Sigmoid colon (tissue), 7 donors: ENCODE measurements around the gene AATF. TPM values are rescaled to one million over a fixed set of nuclear protein-coding genes. Genes with fewer than 3 reads are reported as not detected.

Experiments used
- DNase-seq: peaks from one replicate; pipeline ENCODE4 v3.0.0-alpha.2; 2019
- H3K27ac ChIP-seq, 4 donors: fragments of 200-600 bp; sonication (generic); one replicate each; pipeline ENCODE4 v1.5.1; 2016 to 2019; ENCODE audit warnings: mild to moderate bottlenecking in 1 of 4
- H3K27me3 ChIP-seq, 3 donors: fragments of 200-600 bp; sonication (generic); one replicate each; pipeline ENCODE4 v1.5.1; 2019; ENCODE audit warnings: mild to moderate bottlenecking in 1 of 3
- H3K36me3 ChIP-seq, 4 donors: fragments of 200-600 bp; sonication (generic); one replicate each; pipeline ENCODE4 v1.5.1; 2016 to 2019
- H3K4me1 ChIP-seq, 4 donors: fragments of 200-600 bp; sonication (generic); one replicate each; pipeline ENCODE4 v1.5.1; 2017 to 2019
- H3K4me3 ChIP-seq, 4 donors: fragments of 200-600 bp; sonication (generic); one replicate each; pipeline ENCODE4 v1.5.1; 2017 to 2019; ENCODE audit warnings: mild to moderate bottlenecking in 2 of 4, moderate library complexity in 1 of 4
- H3K9me3 ChIP-seq, 4 donors: fragments of 200-600 bp in 3 of 4; sonication (generic) in 3 of 4; one replicate each; pipeline versions ENCODE4 v1.5.1 to v1.6.1; 2013 to 2019
- EP300 ChIP-seq, 4 donors: sonication (generic); formaldehyde crosslinking; IDR thresholded peaks; one replicate each; pipeline ENCODE4 v1.6.1; 2017; ENCODE audit warnings: antibody characterized with exemption in 4 of 4
- POLR2A ChIP-seq, 2 donors: fragments of 450-650 bp; IDR thresholded peaks; one replicate each; pipeline ENCODE4 v1.6.1; 2016; ENCODE audit warnings: antibody characterized with exemption in 2 of 2, mild to moderate bottlenecking in 2 of 2, moderate library complexity in 2 of 2
- POLR2AphosphoS5 ChIP-seq, 4 donors: sonication (generic); formaldehyde crosslinking; IDR thresholded peaks; one replicate each; pipeline ENCODE4 v1.6.1; 2017; ENCODE audit warnings: antibody characterized with exemption in 4 of 4
- WGBS, 2 donors: extraction: QIAGEN DNeasy Blood & Tissue Kit; methylation state at CpG; one replicate each; pipeline ENCODE4 v1.1.7; 2013; 5-methylcytosine and 5-hydroxymethylcytosine counted together
- intact Hi-C: fragments of 100-400 bp; cut with DNase I; formaldehyde crosslinking; loops from one replicate; pipeline ENCODE4 v1.15.1; 2023
- polyA plus RNA-seq, 3 donors: library from polyadenylated mRNA; stranded (reverse); fragments of 200-250 nt; gene quantifications; one replicate each; pipeline ENCODE4 v1.2.3, GENCODE V29; 2013
- total RNA-seq, 4 donors: library from RNA; depleted of rRNA; stranded (reverse); fragments of >200 nt; gene quantifications; one replicate each; pipeline ENCODE4 v1.1.0, GENCODE V29; 2016
- TF ChIP-seq, protein P1 (sequence below), 4 experiments: fragments of 450-650 bp in 3 of 4; fragments of 200-600 bp in 1 of 4; IDR thresholded peaks; one replicate each; pipeline ENCODE4 v1.5.1; 2016 to 2019; ENCODE audit warnings: antibody characterized with exemption in 4 of 4, mild to moderate bottlenecking in 3 of 4, moderate library complexity in 2 of 4
- donor health status: healthy with polysubstance abuse.
- donor health status: Bipolar disorder and iron deficiency.
- donor health status: healthy.

The AATF gene
- total and polyA plus RNA-seq, 7 donors: 27.6 to 38.3 (median 33.2) TPM

DNA sequence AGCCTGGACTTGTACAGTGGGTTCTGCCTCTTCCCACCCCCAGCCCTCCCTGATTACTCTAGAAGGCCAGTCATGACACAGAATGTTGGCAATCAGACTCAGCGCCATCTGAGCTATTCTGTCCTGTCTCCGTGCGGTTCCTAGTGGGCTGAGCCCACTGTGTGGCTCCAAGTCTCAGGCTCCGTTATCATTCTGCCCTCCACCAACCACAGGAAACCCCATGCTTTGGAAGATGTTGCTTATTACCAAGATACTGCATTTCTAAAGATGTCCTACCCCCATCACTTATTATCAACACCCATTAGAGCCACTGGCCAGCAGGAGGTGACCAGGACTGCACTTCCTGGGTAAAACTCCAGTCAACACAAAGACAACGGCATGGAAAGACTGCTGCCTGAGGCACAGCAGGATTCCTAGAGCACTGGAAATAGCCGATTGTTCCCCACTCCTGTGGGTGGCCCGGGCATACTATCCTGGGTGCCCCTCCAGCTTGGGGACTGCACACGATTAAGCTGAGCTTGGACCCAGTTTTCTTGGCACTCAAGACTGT lies 133.6 kb downstream of the AATF start:
- Histone ChIP-seq H3K27me3 (no peaks in the 10 kb centered on the region), H3K4me1 (no peaks in the 10 kb centered on the region), H3K4me3 (no peak overlapping the region), H3K9me3 (no peaks in the 10 kb centered on the region), H3K36me3 (peaks cover 0 to 24% (median 15%) of the 10 kb centered on the region in 4 donors), H3K27ac (no peak overlapping the region)
- TF ChIP-seq, protein P1, sequence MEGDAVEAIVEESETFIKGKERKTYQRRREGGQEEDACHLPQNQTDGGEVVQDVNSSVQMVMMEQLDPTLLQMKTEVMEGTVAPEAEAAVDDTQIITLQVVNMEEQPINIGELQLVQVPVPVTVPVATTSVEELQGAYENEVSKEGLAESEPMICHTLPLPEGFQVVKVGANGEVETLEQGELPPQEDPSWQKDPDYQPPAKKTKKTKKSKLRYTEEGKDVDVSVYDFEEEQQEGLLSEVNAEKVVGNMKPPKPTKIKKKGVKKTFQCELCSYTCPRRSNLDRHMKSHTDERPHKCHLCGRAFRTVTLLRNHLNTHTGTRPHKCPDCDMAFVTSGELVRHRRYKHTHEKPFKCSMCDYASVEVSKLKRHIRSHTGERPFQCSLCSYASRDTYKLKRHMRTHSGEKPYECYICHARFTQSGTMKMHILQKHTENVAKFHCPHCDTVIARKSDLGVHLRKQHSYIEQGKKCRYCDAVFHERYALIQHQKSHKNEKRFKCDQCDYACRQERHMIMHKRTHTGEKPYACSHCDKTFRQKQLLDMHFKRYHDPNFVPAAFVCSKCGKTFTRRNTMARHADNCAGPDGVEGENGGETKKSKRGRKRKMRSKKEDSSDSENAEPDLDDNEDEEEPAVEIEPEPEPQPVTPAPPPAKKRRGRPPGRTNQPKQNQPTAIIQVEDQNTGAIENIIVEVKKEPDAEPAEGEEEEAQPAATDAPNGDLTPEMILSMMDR (IDR thresholded peaks at IDR 0.05): no peak
- no peak for TF ChIP-seq POLR2A (IDR thresholded peaks at IDR 0.05)
- TF ChIP-seq POLR2AphosphoS5 (IDR thresholded peaks at IDR 0.05): no peak
- 88 to 92% methylated on average over 8 of the region's 8 CpGs for WGBS, 2 donors
- no peak for DNase-seq
- intact Hi-C loops: no loop called here

GRCh38 chr17:37082985-37083384 lies 134.2 kb downstream of the AATF start:
- Histone ChIP-seq H3K4me3 (no peak overlapping the region), H3K4me1 (no peaks in the 10 kb centered on the region), H3K27me3 (no peaks in the 10 kb centered on the region), H3K27ac (no peak overlapping the region), H3K9me3 (no peaks in the 10 kb centered on the region), H3K36me3 (peaks cover 0 to 26% (median 15%) of the 10 kb centered on the region in 4 donors)
- intact Hi-C loops: no loop called here
- WGBS, 2 donors: 92 to 93% methylated on average over 4 of the region's 4 CpGs
- DNase-seq: no peak
- no peak for TF ChIP-seq POLR2A (IDR thresholded peaks at IDR 0.05)
- TF ChIP-seq POLR2AphosphoS5 (IDR thresholded peaks at IDR 0.05): no peak
- no peak for TF ChIP-seq EP300 (IDR thresholded peaks at IDR 0.05)
- TF ChIP-seq, protein P1 (IDR thresholded peaks at IDR 0.05): no peak

- Histone ChIP-seq H3K4me1 (no peaks in the 10 kb centered on the region), H3K4me3 (no peak overlapping the region), H3K27me3 (no peaks in the 10 kb centered on the region), H3K9me3 (no peaks in the 10 kb centered on the region), H3K27ac (no peak overlapping the region), H3K36me3 (peaks cover 0 to 26% (median 15%) of the 10 kb centered on the region in 4 donors)
- no peak for TF ChIP-seq POLR2A (IDR thresholded peaks at IDR 0.05)
- no peak for TF ChIP-seq EP300 (IDR thresholded peaks at IDR 0.05)
- DNase-seq: no peak
- intact Hi-C loops: no loop called here
- WGBS, 2 donors: 68 to 82% methylated on average over 6 of the region's 6 CpGs
Observed at GRCh38 chr17:37083456-37083855, 134.7 kb downstream of the AATF start.

DNA sequence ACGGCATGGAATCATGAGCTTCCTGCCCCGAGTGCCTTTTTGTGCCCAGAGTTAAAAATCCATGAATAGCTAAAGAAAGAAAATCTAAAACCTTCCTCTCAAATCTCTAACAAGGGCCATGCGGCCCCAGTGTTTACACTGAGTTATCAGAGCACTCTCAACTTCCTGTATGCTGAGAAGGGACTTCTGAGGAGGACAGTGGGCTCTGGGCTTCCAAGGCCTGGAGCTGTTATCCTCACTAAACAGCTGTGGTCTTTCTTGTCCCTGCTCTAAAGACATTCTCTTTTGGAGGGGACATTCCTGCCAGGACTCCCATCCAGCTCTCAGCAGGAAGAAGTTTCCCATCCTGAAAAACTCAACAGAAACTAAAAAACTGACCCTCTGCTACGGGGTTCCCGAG lies 135.6 kb downstream of the AATF start:
- intact Hi-C loops: no loop called here
- no peak overlapping the region for H3K27ac ChIP-seq
- 70 to 90% methylated on average over 5 of the region's 5 CpGs for WGBS, 2 donors
- no peak for DNase-seq
- no peaks in the 10 kb centered on the region for H3K9me3 ChIP-seq
- H3K4me1 ChIP-seq: peaks cover 0 to 2% (median under 1%) of the 10 kb centered on the region in 4 donors
- H3K27me3 ChIP-seq: no peaks in the 10 kb centered on the region
- no peak for TF ChIP-seq POLR2AphosphoS5 (IDR thresholded peaks at IDR 0.05)
- no peak for TF ChIP-seq EP300 (IDR thresholded peaks at IDR 0.05)
- no peak for TF ChIP-seq POLR2A (IDR thresholded peaks at IDR 0.05)
- TF ChIP-seq, protein P1 (IDR thresholded peaks at IDR 0.05): no peak
- peaks cover 0 to 26% (median 15%) of the 10 kb centered on the region in 4 donors for H3K36me3 ChIP-seq
- H3K4me3 ChIP-seq: no peak overlapping the region

DNA sequence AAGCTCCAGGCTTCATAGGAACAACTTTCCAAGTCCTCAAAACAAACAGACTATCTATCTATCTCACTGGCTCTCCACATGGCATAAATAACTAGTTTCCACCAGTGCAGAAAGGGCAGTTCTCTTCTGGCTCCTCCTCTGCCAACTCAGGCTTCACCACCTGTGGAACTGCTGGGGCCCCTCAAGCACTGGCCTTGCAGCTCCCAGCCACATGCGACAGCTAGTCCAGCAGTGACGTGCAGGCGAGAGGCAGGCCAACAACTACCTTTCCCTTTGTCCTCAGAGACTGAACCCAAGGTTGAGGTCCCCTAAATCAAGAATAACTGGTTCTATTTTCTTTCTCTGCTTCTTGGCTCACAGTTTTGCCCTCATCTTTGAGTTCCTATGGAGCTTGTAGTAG lies 137.6 kb downstream of the AATF start:
- TF ChIP-seq EP300 (IDR thresholded peaks at IDR 0.05): no peak
- no peak for TF ChIP-seq POLR2A (IDR thresholded peaks at IDR 0.05)
- TF ChIP-seq, protein P1 (IDR thresholded peaks at IDR 0.05): no peak
- TF ChIP-seq POLR2AphosphoS5 (IDR thresholded peaks at IDR 0.05): no peak
- intact Hi-C loops: no loop called here
- Histone ChIP-seq H3K4me1 (peaks cover 0 to 22% (median 19%) of the 10 kb centered on the region in 4 donors), H3K36me3 (peaks cover 0 to 26% (median 15%) of the 10 kb centered on the region in 4 donors), H3K4me3 (no peak overlapping the region), H3K27ac (no peak overlapping the region), H3K9me3 (no peaks in the 10 kb centered on the region), H3K27me3 (no peaks in the 10 kb centered on the region)
- 98 to 99% methylated on average over 3 of the region's 3 CpGs for WGBS, 2 donors
- no peak for DNase-seq
